ENCODE data around the gene MACROD1. TPM values are rescaled to one million over a fixed set of nuclear protein-coding genes. Genes with fewer than 3 reads are reported as not detected.
A peak's percentile ranks its signal among the peaks of the same experiment; 100 is the strongest.

The MACROD1 gene
- total and polyA plus RNA-seq, 9 of the 15 experiments (the other 6 are each of a cell fraction or from before 2014, with no cell fraction given) = 1.1 to 60.0 (median 26.4) TPM

DNA sequence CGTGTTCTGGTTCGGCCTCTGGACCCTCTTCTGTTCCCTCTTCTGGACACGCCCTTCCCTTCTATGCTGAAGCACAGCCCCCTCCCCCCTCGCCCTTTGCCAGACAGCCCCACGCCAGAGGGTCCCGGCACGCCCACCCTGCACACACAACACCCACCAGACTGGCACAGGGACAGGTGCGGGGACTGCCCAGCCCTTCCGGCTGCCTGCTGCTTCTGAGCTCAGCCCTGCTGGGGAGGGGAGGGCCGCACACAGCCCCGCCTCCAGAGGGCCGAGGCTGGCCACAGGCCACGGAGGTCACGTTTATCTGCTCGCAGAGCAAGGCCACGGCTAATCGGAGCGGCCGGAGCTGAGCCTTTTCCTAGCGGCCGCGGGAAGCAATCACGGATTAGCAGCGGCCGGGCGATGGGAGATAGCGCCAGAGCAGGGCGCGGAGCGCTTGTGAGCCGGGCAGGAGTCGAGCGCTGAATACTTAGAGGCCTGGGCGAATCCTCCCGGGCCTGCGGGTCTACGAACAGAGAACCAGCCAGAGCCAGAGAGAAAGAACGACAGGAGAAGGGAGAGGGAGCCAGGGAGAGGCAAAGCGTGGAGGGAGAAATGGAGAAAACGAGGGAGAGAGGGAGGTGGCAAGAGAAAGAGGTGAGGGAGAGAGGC is 158.2 kb downstream of the MACROD1 start (continued):
- TF ChIP-seq HBP1 (CRISPR knock-in tag; IDR thresholded peaks at IDR 0.05) (no peak), NFE2L1 (tag; IDR thresholded peaks at IDR 0.05; ENCODE audit: borderline replicate concordance, low read depth) (no peak), RAD51 (IDR thresholded peaks at IDR 0.05; ENCODE audit: borderline replicate concordance, low read depth) (peak; percentile 34; the same call in 1 of the 2 replicates), ZFP36 (IDR thresholded peaks at IDR 0.05; ENCODE audit: low read depth, low read length, partially characterized antibody) (peak; percentile 40), RBM25 (IDR thresholded peaks at IDR 0.05; ENCODE audit: low read depth, low read length, severe bottlenecking) (no peak), MECOM (CRISPR knock-in tag; IDR thresholded peaks at IDR 0.05) (no peak), NRF1 (conservative IDR thresholded peaks at IDR 0.05 in 1 of 2, IDR thresholded peaks at IDR 0.05 in 1 of 2) (peak; percentile 60 to 66), KAT8 (IDR thresholded peaks at IDR 0.05; ENCODE audit: low read depth) (no peak), IRF1 (CRISPR knock-in tag; IDR thresholded peaks at IDR 0.05; ENCODE audit: borderline replicate concordance) (no peak), ETV6 (IDR thresholded peaks at IDR 0.05; ENCODE audit: borderline replicate concordance in 1 of 2, low read depth in 2 of 2, low read length in 1 of 2) (no peak), ETV6 (CRISPR knock-in tag; IDR thresholded peaks at IDR 0.05; ENCODE audit: borderline replicate concordance) (no peak), SIX5 (IDR thresholded peaks at IDR 0.05; ENCODE audit: borderline replicate concordance in 1 of 2, insufficient read depth in 1 of 2, low read depth in 1 of 2, low read length in 2 of 2) (no peak), ATF1 (CRISPR knock-in tag; IDR thresholded peaks at IDR 0.05) (no peak), ATF1 (tag; IDR thresholded peaks at IDR 0.05) (peak; percentile 61), ASH1L (IDR thresholded peaks at IDR 0.05; ENCODE audit: borderline replicate concordance, low read depth, partially characterized antibody) (no peak), SLC30A9 (CRISPR knock-in tag; IDR thresholded peaks at IDR 0.05) (no peak), KLF13 (tag; IDR thresholded peaks at IDR 0.05; ENCODE audit: borderline replicate concordance, low read depth) (peak; percentile 37; the same call in 1 of the 2 replicates), ZNF143 (CRISPR knock-in tag; IDR thresholded peaks at IDR 0.05) (no peak), ATF7 (IDR thresholded peaks at IDR 0.05) (peak; percentile 64), NCOA6 (IDR thresholded peaks at IDR 0.05) (no peak), ETV5 (CRISPR knock-in tag; IDR thresholded peaks at IDR 0.05; ENCODE audit: low read depth) (peak; percentile 84), ZNF707 (CRISPR knock-in tag; conservative IDR thresholded peaks at IDR 0.05) (no peak), HNRNPUL1 (IDR thresholded peaks at IDR 0.05; ENCODE audit: low read length) (no peak), BMI1 (IDR thresholded peaks at IDR 0.05; ENCODE audit: low read length) (no peak), PRMT5 (CRISPR knock-in tag; IDR thresholded peaks at IDR 0.05) (no peak), RFX5 (IDR thresholded peaks at IDR 0.05; ENCODE audit: low read depth, low read length) (no peak), HDAC3 (IDR thresholded peaks at IDR 0.05; ENCODE audit: borderline replicate concordance, partially characterized antibody) (no peak)
- TF ChIP-seq, protein P1, sequence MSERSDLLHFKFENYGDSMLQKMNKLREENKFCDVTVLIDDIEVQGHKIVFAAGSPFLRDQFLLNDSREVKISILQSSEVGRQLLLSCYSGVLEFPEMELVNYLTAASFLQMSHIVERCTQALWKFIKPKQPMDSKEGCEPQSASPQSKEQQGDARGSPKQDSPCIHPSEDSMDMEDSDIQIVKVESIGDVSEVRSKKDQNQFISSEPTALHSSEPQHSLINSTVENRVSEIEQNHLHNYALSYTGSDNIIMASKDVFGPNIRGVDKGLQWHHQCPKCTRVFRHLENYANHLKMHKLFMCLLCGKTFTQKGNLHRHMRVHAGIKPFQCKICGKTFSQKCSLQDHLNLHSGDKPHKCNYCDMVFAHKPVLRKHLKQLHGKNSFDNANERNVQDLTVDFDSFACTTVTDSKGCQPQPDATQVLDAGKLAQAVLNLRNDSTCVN (CRISPR knock-in tag; IDR thresholded peaks at IDR 0.05) = peak; percentile 79; the same call in 1 of the 2 replicates
